ENCODE data around the gene BOC. TPM values are rescaled to one million over a fixed set of nuclear protein-coding genes. Genes with fewer than 3 reads are reported as not detected.

Gene BOC
- total RNA-seq, 4 donors from 2014 or later = 61.3 to 75.3 (median 68.0) TPM

- intact Hi-C loops (cut with DNase I; ENCODE audit: low total_unique reads) = loop anchor here (5.0 kb wide), 2 partner anchors 154 to 234 kb away; no protein-coding TSS in a partner anchor
- no peak overlapping the region for H3K4me3 ChIP-seq (ENCODE audit: low read depth, poor library complexity, severe bottlenecking)
- no peak for TF ChIP-seq CTCF (IDR thresholded peaks at IDR 0.05)
- no peak for TF ChIP-seq POLR2A (IDR thresholded peaks at IDR 0.05)
- DNase-seq (ENCODE audit: low spot score in 2 of 2) = no peak
- 58 to 61% methylated on average over 6 of the region's 6 CpGs for WGBS, 2 donors
Measured at GRCh38 chr3:113286524-113286923, 75.2 kb downstream of the BOC start.

- WGBS, 2 donors = 33 to 38% methylated on average over 10 of the region's 10 CpGs
- no peak for TF ChIP-seq POLR2A (IDR thresholded peaks at IDR 0.05)
- no peak for TF ChIP-seq CTCF (IDR thresholded peaks at IDR 0.05)
- intact Hi-C loops (cut with DNase I; ENCODE audit: low total_unique reads) = loop anchor here (5.0 kb wide), 2 partner anchors 155 to 235 kb away; no protein-coding TSS in a partner anchor
- H3K4me3 ChIP-seq (ENCODE audit: low read depth, poor library complexity, severe bottlenecking) = no peak overlapping the region
- no peak for DNase-seq (ENCODE audit: low spot score in 2 of 2)
Measured at GRCh38 chr3:113287111-113287802, 75.9 kb downstream of the BOC start.

GRCh38 chr3:113287803-113288648, 76.7 kb downstream of the BOC start:
- no peak overlapping the region for H3K4me3 ChIP-seq (ENCODE audit: low read depth, poor library complexity, severe bottlenecking)
- TF ChIP-seq CTCF (IDR thresholded peaks at IDR 0.05) (peak in 2 of 3 donors; percentile 88 to 99), POLR2A (IDR thresholded peaks at IDR 0.05) (no peak)
- 49 to 50% methylated on average over 5 of the region's 5 CpGs for WGBS, 2 donors
- peak in 1 of 2 donors; percentile 82 for DNase-seq (ENCODE audit: low spot score in 2 of 2)
- intact Hi-C loops (cut with DNase I; ENCODE audit: low total_unique reads) = loop anchor here (5.0 kb wide), 2 partner anchors 156 to 236 kb away; no protein-coding TSS in a partner anchor

DNA sequence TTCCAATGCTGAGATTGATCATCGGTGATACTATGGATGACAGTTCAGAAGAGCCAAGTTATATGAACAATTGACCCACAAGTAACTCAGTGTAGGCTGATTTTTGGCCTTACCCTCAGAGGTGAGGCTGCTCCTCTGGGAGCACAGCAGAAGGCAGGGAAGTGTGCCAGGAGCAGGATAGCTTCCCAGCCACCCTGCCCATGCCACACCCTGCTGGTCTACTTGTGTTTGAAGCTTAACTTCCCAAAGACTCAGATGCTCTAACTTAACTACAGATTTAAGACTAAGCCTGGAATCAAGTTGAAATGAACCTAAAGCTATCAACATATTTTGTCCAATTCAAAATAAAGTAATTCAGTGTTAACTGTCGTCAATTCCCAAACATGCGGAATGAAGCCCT, 77.5 kb downstream of the BOC start:
- intact Hi-C loops (cut with DNase I; ENCODE audit: low total_unique reads) = loop anchor here (5.0 kb wide), 2 partner anchors 157 to 237 kb away; no protein-coding TSS in a partner anchor
- no peak overlapping the region for H3K4me3 ChIP-seq (ENCODE audit: low read depth, poor library complexity, severe bottlenecking)
- TF ChIP-seq POLR2A (IDR thresholded peaks at IDR 0.05) (no peak), CTCF (IDR thresholded peaks at IDR 0.05) (no peak)
- 63 to 70% methylated on average over 3 of the region's 3 CpGs for WGBS, 2 donors
- DNase-seq (ENCODE audit: low spot score in 2 of 2) = no peak

DNA sequence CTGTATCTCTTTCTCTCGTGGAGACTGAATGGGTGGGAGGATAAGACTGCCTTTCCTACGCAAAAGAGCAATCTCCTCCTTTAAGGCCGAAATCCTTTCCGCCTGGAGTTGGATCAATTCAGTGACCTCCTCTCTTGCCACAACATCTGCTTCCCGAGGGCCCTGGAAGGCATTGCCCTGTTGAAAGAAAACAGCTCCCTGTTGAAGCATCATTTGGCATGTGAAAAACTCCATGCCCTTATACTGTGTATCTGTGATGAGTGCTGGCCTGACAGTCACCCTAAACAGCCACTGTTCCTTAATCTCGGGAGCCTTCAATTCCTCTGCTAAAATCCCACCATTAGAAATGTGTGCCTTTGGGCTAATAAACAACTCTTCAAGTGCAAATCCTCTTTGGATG, 80.2 kb downstream of the BOC start:
- WGBS, 2 donors = 53 to 55% methylated on average over 6 of the region's 6 CpGs
- intact Hi-C loops (cut with DNase I; ENCODE audit: low total_unique reads) = no loop called here
- DNase-seq (ENCODE audit: low spot score in 2 of 2) = no peak
- no peak overlapping the region for H3K4me3 ChIP-seq (ENCODE audit: low read depth, poor library complexity, severe bottlenecking)
- TF ChIP-seq POLR2A (IDR thresholded peaks at IDR 0.05) (no peak), CTCF (IDR thresholded peaks at IDR 0.05) (no peak)
